Measurements from ENCODE around the gene TMED6. TPM values are rescaled to one million over a fixed set of nuclear protein-coding genes. Genes with fewer than 3 reads are reported as not detected.
"Not testable (repeated sequence)": the region's sequence is repeated elsewhere in the genome, so short reads cannot be mapped to it uniquely, and the experiment has no call there.

Gene TMED6
- total RNA-seq, 1 donor from 2014 or later: not detected

DNA sequence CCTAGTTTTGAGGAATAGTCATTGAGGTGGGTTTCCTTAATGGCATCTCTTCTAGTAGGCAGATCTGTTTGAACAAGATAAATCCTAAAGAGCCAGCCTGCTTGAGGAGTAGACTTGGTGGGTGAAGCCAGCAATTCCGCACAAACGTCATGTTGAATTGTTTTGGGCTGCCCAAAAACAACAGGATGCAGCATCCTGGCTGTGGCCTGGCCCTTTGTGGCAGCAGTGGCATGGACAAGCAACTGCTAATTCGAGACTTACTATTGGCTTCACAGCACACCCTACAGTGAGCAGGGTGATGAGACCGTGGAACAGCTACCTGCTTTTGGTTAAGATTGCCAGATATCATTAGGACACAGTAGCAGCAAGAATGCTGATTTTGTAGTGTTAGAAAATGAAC lies 49.7 kb downstream of the TMED6 start:
- peak in 1 of 2 donors; percentile 36 for DNase-seq (ENCODE audit: low read depth in 2 of 2)

DNA sequence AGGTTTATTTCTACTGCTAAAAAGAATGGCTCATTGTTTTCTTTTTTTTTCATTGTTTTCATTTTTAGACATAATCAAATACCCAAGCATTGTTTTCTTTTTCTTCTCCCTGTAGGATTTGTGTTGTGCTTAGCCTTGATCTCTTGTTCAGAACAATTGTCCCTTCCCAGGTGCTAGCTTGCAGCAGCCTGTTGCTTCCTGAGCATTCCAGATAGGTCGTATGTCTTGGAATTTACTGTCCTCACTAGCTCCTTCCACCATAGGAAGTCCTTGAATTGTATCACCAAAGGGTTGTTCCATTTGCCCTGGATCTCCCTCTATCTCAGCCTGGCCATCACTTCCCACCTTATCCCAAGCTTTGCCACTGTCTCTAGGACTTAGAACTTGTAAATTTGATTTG lies 50.4 kb downstream of the TMED6 start:
- DNase-seq (ENCODE audit: low read depth in 2 of 2): peak in 1 of 2 donors; percentile 42

DNA sequence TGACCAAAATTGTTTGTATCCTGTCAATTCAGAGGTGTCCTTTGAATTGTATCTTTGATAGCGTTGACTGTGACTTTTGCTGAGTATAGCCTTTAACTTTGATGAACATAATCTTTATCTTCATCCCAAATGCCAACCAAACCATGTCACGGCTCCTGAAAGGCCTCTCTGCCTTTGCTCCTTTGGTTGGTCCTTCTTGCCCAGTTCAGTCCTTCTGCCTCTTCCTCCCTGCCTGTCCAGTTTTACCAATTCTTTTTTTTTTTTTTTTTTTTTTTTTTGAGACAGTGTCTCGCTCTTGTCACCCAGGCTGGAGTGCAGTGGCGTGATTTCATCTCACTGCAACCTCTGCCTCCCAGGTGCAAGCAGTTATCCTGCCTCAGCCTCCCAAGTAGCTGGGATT lies 53.3 kb downstream of the TMED6 start:
- no peak for DNase-seq (ENCODE audit: low read depth in 2 of 2)

DNA sequence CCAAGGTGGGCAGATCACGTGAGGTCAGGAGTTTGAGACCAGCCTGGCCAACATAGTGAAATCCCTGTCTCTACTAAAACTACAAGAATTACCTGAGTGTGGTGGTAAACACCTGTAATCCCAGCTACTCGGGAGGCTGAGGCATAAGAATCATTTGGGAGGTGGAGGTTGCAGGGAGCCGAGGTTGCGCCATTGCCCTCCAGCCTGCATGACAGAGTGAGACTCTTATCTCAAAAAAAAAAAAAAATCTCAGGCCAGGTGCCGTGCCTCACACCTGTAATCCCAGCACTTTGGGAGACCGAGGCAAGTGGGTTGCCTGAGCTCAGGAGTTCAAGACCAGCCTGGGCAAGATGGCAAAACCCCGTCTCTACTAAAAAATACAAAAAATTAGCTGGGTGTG lies 54.8 kb downstream of the TMED6 start:
- not testable (repeated sequence) for DNase-seq (ENCODE audit: low read depth in 2 of 2)

DNA sequence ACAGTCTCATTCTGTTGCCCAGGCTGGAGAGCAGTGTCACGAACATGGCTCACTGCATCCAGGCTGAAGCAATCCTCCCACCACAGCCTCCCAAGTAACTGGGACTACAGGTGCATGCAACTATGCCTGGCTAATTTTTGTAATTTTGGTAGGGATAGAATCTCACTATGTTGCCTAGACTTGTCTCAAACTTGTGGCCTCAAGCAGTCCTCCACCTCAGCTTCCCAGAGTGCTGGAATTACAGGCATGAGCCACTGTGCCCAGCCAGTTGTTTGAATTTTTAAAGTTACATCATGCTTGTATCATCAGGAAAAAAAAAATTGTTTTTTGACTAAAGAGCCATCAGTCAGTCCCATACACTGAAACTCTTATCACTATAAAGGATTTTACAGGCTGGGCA lies 57.5 kb downstream of the TMED6 start:
- DNase-seq (ENCODE audit: low read depth in 2 of 2): no peak

DNA sequence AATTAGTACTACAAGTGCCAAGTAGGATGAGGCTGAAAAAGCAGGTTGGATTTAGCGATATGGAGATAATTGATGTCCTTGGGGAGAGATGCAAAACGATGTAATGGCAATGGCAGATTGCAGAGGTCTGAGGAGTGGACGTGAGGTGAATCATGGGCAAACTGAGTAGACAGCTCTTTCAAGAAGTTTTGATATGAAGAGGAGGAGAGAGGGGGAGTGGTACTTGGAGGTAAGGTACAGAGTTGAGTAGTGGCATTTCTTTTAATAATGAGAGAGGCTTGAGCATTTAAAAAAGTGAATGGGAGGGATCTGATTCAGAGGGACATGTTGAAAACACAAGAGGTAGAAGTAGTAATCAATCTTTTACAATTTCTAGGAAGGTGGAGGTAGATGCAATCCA lies 58.2 kb downstream of the TMED6 start:
- no peak for DNase-seq (ENCODE audit: low read depth in 2 of 2)

Other genes starting within 250 kb of the TMED6 start
- gene HAS3, start 246.1 kb downstream of the TMED6 start, total RNA-seq: 1.0 and 7.6 TPM in 2 replicates
- gene CHTF8, start 219.2 kb downstream of the TMED6 start, total RNA-seq: 60.8 and 85.3 TPM in 2 replicates
- gene UTP4, start 219.1 kb downstream of the TMED6 start, total RNA-seq: 10.7 and 19.1 TPM in 2 replicates
- gene SNTB2, start 164.6 kb downstream of the TMED6 start, total RNA-seq: 69.3 and 106 TPM in 2 replicates
- gene VPS4A, start 40.4 kb downstream of the TMED6 start, total RNA-seq: 27.3 and 31.1 TPM in 2 replicates
- gene PDF, start 21.2 kb downstream of the TMED6 start, total RNA-seq: 10.1 and 13.4 TPM in 2 replicates
- 17.7 and 29.5 TPM in 2 replicates for gene COG8, start 12.2 kb downstream of the TMED6 start, total RNA-seq
- 22.7 and 23.0 TPM in 2 replicates for gene NIP7, start 12.0 kb downstream of the TMED6 start, total RNA-seq
- 9.2 and 13.1 TPM in 2 replicates for gene TERF2, start 34.2 kb upstream of the TMED6 start, total RNA-seq
- 92.6 and 105 TPM in 2 replicates for gene CYB5B, start 72.8 kb upstream of the TMED6 start, total RNA-seq
- 22.1 and 42.5 TPM in 2 replicates for gene NFAT5, start 214.2 kb upstream of the TMED6 start, total RNA-seq

All from dermis microvascular lymphatic vessel endothelial cell (primary cell).